ENCODE results near the gene RARRES2.
"Not testable (repeated sequence)": the region's sequence is repeated elsewhere in the genome, so short reads cannot be mapped to it uniquely, and the experiment has no call there.

The RARRES2 gene

DNA sequence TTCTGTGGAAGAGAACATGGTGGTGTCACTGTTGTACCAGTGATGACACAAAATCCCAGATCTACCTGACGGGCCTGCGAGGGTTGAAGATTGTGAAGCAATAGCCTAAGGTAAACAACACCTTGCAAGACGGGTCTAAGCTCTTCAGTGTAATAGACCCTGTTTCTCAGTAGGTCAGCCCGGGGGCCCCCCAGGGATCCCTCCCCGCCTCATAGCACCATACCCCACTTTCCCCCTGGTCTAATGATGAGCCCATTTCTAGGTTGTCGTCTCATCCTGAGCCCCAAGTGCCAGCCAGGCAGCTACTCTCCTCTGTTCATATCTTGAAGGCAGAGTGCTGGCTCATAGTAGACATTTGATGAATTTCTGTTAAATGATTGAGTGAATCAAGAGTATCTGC, 15.5 kb downstream of the RARRES2 start:
- DNase-seq (ENCODE audit: low read depth), result no peak
- H3K4me3 ChIP-seq (ENCODE audit: low read depth, low read length), result no peak overlapping the region

DNA sequence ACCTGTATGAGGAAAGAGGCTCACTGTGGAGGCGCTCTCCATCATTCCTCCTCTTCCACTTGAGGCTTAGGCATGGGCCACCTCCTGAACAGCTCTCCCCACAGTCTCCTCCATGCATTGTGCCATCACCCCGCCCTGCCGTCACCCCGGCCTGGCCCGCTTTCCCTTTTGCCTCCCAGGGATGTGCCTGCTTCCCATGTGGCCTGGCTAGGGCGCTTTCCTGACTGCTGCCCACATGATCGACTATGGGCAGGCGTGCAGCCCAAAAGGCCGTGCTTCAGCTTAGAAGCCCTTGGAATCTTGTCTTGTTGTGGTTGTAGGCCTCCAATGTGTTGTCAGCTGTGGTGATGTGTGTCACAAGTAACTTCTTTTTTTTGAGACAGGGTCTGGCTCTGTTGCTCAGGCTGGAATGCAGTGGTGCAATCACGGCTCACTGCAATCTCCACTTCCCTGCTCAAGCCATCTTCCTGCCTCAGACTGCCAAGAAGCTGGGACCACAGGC, 16.3 kb downstream of the RARRES2 start:
- DNase-seq (ENCODE audit: low read depth), result no peak
- no peak overlapping the region for H3K4me3 ChIP-seq (ENCODE audit: low read depth, low read length)

DNA sequence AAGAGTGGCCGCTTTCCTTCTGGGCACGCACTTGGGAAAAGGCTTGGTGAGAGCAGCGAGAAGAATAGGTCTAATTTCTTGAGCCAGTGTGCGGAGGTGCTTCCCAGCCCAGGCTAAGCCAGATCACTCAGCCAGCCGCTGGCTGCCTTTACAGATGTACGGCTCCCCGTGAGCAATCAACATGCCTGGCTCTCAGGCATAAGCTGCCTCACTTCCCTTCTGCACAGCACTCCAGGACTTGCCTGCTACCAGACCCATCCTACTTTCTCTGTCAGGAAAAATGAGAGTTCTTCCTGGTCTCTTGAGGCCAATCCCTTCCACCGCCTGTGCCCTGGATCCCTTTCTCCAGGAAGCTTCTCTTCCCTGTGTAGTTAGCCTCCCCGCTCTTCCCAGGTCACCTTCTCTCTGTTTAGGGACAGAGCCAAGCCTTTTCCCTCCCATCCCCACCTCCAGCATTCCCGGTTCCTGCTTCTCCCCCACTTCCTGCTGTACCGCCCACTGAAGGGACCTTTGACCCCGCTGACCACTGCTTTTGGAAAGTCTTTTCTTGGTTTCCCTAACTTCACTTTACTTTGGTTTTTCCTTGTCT, 17.0 kb downstream of the RARRES2 start:
- DNase-seq (ENCODE audit: low read depth), result no peak
- no peak overlapping the region for H3K4me3 ChIP-seq (ENCODE audit: low read depth, low read length)

DNA sequence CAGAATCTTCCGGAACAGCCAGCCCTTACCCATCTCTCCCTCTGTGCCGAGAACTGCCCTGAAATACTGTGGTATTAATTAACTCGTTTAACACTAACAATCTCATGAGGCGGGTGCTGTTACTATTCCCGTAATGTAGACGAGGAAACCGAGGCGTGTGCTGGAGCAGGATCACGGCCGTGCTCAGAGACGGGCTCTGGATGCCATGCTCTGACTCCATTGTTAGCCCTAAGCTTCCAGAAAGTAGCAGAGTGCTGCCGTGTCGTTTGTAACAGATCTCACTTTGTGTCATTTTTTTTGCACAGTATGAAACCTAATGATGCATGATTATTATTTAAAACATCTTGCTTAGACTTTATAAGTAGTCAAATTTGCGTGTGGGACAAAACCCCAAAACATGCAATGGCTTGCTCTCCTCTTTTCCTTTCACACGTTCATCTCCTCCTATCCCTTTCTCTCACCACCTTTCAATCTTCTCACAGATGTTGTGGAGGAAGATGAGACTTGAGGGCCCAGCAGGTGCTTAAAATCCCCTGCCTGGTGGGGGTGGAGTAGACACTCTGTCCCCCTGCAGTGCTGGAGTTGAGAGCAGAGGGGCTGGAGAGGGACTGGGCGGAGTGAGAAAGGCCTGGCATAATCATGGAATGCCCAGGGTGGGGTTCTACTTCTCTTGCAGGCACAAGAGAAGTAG, 17.6 kb downstream of the RARRES2 start:
- no peak for DNase-seq (ENCODE audit: low read depth)
- no peak overlapping the region for H3K4me3 ChIP-seq (ENCODE audit: low read depth, low read length)

DNA sequence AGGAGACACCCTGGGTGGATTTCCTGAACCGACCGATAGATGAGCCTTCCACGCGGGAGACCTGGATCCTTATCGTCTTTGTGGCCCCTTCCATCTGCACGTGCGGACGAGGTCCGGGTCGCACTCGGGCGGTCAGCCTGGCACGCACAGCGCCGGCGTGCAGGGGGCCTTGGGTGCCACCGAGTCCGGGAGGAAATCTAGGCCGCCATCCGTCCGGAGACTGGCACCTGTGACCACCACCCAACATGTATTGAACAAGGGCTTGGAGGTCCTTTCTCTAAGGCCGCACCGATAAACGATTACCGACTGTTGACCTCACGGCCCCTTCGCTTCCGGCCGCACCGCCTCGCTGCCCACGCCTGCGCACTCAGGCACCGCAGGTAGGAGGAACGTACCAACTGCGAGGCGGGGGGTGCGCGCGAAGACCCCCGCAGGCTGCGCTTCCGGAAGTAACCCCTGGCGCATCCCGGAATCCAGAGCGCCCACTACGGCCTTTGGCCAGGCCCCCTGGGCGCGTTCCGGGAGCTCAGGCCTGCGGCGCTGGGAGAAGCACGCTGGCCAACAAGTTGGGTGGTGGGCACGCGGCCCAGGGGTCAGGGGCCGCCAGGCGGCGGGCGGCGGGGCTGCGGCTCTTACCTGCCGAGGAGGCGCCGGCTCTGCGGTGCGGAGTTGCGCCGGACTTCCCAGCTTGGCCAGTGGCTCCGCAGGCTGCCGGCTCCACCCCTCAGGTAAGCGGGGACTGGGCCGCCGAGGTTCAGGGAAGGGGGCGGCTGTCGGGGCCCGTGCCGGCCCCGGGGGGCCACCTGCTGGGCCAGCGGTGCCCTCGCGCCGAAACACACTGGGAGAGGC, 18.4 kb downstream of the RARRES2 start, which contains the start of the genes ACTR3C and LRRC61:
TSS of gene ACTR3C (minus strand) at position 713 of the 849 bp plus-strand sequence. CDS start 28,249 bp downstream, outside the sequence.
TSS of gene LRRC61 (plus strand) at position 523 of the 849 bp plus-strand sequence. CDS start 13,507 bp downstream, outside the sequence.
- DNase-seq (ENCODE audit: low read depth), result no peak
- peak within 1 kb of the TSS; percentile 23 for H3K4me3 ChIP-seq (ENCODE audit: low read depth, low read length)

DNA sequence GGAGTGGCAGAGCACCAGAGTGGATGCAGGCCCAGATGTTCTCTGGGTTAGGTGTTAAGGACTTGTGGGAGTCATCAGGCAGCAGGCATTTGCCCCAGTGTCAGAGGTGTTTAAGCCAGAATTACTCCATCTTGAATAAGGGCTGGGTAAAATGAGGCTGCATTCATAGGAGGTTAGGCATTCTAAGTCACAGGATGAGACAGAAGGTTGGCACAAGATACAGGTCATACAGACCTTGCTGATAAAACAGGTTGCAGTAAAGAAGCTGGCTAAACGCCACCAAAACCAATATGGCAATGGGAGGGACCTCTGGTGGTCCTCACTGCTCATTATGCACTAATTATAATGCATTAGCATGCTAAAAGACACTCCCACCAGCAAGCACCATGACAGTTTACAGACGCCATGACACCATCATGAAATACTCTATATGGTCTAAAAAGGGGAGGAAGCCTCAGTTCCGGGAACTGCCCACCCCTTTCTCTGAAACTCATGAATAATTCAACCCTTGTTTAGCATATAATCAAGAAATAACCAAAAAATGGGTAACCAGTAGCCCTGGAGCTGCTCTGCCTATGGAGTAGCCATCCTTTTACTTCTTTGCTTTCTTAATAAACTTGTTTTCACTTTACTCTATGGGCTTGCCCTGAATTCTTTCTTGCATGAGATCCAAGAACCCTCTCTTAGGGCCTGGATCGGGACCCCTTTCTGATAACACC, 19.2 kb downstream of the RARRES2 start:
- H3K4me3 ChIP-seq (ENCODE audit: low read depth, low read length), result no peak overlapping the region
- no peak for DNase-seq (ENCODE audit: low read depth)

DNA sequence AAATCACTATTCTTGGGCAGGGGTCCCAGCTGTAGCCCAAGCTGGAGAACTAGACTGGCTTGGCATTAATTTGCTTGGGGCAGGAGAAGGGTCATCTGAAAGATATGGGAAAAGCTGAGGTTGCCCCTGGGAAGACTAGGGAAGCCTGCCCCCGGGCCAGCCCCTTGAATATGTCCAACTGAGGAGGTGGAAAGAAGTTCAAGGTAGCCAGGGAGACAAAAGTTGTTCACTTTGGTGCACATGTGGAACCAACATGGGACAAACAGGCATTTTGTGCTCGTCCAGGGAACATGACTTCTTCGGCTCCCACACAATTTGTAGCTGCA, 19.7 kb downstream of the RARRES2 start:
- no peak for DNase-seq (ENCODE audit: low read depth)
- H3K4me3 ChIP-seq (ENCODE audit: low read depth, low read length), result no peak overlapping the region

DNA sequence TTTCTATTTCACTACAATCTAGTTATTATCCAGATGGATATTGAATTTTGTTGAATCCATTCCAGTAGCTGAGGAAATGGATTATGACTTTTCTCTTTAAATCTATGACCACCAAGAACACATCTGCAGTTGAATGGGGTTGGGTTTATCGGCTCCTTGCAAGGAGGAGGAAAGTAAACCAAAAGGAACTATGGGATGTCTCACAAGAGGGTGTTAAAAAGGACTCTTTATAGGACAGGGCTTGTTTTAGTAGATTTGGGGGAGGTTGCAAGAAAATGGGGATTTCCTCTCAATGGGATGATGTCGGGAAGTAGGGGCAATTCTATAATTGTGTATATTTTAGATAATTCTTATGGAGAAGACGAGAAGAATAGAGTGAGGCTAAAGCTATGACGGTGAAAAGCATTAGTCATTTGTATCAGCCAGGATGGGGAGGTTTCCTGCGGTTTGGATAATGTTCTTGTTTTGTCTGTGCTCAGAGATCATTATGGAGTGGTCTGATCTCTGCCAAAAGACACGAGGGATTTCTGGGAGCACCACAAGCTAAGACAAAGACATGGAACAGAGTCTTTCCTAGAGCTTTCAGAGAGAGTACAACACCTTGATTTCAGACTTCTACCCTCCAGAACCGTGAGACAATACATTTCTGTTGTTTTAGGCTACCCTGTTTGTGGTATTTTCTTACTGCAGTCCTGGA, 23.5 kb downstream of the RARRES2 start:
- no peak overlapping the region for H3K4me3 ChIP-seq (ENCODE audit: low read depth, low read length)
- DNase-seq (ENCODE audit: low read depth), result no peak

DNA sequence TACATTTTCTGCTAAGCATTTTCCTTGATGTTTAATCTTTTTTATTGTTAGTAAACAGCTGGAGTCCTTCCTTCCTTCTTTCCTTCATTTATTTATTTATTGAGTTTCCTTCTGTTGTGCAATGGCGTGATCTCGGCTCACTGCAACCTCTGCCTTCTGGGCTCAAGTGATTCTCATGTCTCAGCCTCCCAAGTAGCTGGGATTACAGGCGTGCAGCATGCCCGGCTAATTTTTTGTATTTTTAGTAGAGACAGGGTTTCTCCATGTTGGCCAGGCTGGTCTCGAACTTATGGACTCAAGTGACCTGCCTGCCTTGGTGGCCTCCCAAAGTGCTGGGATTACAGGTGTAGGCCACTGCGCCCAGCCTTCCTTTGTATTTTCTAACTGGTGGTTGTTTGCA, 24.4 kb downstream of the RARRES2 start:
- H3K4me3 ChIP-seq (ENCODE audit: low read depth, low read length); DNase-seq (ENCODE audit: low read depth): not testable (repeated sequence)

DNA sequence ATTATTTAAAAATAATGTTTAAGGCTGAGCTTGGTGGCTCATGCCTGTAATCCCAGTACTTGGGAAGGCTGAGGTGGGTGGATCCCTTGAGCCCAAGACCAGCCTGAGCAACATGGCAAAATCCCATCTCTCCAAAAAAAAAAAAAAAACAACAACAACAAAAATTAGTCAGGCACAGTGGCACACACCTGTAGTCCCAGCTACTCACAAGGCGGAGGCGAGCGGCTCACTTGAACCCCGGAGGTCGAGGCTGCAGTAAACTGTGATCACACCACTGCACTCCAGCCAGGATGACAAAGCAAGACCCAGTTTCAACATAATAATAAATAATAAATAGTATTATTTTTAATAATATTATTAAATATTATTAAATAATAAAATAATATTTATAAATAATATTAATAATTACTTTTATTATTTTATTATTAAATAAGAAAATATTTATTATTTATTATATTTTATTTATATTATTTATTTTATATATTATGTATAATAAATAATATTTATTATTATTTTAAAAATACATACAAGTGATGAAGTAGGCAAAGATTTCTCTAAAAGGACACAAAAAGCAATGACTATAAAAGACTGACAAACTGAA, 26.7 kb downstream of the RARRES2 start:
- no peak overlapping the region for H3K4me3 ChIP-seq (ENCODE audit: low read depth, low read length)
- DNase-seq (ENCODE audit: low read depth), result no peak

DNA sequence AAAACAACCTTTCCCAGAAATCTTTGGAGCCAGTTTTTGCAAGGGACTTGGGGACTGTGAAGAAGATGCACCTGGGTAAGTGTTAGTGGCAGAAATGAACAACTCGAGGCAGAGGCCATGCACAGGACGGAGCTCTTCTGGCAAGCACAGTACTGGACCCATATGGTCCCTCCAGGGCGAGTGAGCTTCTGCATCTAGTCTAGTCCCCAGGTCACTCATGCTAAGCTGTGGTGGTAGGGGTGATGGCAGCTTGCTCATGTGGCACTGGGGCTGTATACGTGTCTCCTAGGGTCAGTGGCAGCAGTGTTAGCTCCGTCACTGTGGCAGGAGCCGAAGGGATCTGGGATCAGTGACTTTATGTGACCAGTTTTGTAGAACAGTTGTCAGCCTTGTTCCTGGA, 27.6 kb downstream of the RARRES2 start:
- no peak for DNase-seq (ENCODE audit: low read depth)
- no peak overlapping the region for H3K4me3 ChIP-seq (ENCODE audit: low read depth, low read length)

DNA sequence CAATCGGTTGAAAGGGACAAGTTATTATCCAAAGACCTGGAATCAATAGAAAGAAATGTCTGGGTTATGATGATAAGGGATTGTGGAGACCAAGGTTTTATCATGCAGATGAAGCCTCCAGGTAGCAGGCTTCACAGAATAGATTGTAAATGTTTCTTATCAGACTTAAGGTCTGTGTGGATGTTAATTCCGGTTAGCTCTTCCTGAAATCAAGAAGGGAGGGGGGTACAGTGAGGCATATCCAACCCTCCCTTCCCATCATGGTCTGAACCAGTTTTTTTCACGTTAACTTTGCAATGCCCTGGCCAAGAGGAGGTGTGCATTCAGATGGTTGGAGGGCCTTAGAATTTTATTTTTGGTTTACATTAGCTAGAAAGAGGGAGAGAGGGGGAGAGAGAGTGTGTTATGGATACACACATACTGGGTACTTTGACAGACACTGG, 28.0 kb downstream of the RARRES2 start:
- H3K4me3 ChIP-seq (ENCODE audit: low read depth, low read length), result no peak overlapping the region
- DNase-seq (ENCODE audit: low read depth), result no peak

DNA sequence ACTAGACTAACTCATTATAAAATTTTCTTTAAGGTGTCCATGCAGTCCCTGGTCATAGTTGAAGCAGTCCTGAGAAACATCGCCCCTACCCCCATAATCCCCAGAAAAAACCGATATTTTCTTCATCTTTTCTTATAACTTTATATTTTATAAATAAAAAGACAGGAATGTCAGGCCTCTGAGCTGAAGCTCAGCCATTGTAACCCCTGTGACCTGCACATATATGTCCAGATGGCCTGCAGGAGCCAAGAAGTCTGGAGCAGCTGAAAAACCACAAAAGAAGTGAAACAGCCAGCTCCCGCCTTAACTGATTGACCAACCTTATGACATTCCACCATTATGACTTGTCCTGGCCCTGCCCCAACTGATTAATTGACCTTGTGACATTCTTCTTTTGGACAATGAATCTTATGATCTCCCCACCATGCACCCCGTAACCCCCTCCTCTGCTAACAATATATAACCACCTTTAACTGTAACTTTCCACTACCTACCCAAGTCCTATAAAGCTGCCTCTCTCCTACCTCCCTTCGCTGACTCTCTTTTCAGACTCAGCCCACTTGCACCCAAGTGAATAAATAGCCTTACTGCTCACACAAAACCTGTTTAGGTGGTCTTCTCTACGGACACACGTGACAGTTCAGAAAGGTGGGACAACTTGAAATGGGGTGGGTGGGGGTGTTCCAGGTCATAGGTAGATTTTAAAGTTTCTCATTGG, 28.6 kb downstream of the RARRES2 start:
- not testable (repeated sequence) for DNase-seq (ENCODE audit: low read depth); H3K4me3 ChIP-seq (ENCODE audit: low read depth, low read length)

DNA sequence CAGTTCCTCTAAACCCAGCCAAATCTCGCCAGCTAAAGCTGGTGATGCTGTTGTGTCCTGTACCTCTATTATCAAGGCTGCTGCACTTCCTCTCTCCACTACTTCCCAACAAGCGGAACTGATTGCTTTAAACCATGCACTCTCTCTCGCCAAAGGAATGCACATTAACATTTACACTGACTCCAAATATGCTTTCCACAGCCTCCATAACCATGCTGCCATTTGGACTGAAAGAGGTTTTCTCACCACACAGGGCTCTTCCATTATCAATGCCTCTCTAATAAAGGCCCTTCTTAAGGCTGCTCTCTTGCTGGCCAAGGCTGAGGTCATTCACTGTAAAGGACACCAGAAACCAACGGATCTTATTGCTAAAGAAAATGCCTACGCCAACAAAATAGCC, 29.7 kb downstream of the RARRES2 start:
- no peak overlapping the region for H3K4me3 ChIP-seq (ENCODE audit: low read depth, low read length)
- no peak for DNase-seq (ENCODE audit: low read depth)

DNA sequence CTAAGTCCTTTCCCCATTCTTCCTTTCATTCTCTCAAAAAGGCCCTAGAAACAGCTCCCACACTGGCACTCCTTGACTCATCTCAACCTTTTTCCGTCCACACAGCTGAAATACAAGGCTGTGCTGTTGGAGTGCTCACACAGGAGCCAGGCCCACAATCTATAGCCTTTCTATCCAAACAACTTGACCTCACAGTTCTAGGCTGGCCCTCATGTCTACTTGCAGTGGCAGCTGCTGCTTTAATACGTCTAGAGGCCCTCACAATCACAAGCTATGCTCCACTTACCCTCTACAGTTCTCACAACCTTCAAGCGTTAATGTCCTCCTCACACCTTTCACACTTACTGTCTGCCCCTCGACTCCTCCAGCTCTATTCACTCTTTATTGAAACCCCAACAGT, 30.3 kb downstream of the RARRES2 start:
- DNase-seq (ENCODE audit: low read depth), result no peak
- H3K4me3 ChIP-seq (ENCODE audit: low read depth, low read length), result no peak overlapping the region

DNA sequence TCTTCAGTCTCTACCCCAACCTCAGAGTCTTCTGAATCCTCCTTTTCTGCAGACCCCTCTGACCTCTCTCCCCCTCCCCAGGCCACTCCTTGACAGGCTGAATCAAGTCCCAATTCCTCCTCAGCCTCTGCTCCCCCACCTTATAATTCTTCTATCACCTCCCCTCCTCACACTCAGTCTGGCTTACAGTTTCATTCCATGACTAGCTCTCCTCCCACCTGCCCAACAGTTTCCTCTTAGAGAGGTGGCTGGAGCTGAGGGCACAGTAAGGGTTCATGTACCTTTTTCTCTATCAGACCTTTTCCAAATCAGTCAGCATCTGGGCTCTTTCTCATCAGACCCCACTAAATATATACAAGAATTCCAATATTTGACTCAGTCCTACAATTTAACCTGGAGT, 32.9 kb downstream of the RARRES2 start:
- H3K4me3 ChIP-seq (ENCODE audit: low read depth, low read length), result no peak overlapping the region
- DNase-seq (ENCODE audit: low read depth), result no peak

DNA sequence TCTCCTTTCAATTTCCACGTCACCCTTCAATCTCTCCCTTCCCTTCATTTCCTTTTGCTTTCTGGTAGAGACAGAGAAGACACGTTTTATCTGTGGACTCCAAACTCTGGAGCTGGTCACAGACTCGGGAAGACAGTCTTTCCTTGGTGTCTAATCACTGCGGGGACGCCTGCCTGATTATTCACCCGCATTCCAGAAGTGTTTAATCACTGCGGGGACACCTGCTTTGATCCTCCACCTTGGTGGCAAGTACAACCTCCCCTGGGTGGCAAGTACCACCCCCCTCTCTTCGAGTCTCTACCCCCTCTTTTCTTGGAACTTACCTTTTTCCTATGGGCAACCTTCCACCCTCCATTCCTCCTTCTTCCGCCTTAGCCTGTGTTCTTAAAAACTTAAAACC, 33.5 kb downstream of the RARRES2 start:
- no peak overlapping the region for H3K4me3 ChIP-seq (ENCODE audit: low read depth, low read length)
- no peak for DNase-seq (ENCODE audit: low read depth)

DNA sequence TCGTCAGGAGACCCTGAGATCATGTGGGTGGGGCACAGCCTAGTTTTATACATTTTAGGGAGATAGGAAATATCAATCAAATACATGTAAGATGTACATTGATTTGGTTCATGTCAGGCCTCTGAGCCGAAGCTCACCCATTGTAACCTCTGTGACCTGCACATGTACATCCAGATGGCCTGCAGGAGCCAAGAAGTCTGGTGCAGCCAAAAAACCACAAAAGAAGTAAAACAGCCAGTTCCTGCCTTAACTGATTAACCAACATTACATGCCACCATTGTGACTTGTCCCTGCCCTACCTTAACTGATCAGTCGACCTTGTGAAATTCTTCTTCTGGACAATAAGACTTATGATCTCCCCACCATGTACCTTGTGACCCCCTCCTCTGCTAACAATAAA, 34.3 kb downstream of the RARRES2 start:
- DNase-seq (ENCODE audit: low read depth), result no peak
- no peak overlapping the region for H3K4me3 ChIP-seq (ENCODE audit: low read depth, low read length)
